Omental fat pad (tissue), 4 donors: ENCODE data around the gene ZNF22. TPM values are rescaled to one million over a fixed set of nuclear protein-coding genes. Genes with fewer than 3 reads are reported as not detected.

Source experiments
- ATAC-seq: fragments of 150-250 bp; one replicate; pipeline ENCODE4 v1.9.1; 2016; ENCODE audit warnings: mild to moderate bottlenecking, moderate library complexity; ENCODE audit not compliant: low FRiP score
- DNase-seq: peaks from one replicate; pipeline ENCODE4 v3.0.0-alpha.2; 2019; ENCODE audit warnings: low spot score
- CTCF ChIP-seq, 3 donors: fragments of 450-650 bp; IDR thresholded peaks; one replicate each; pipeline ENCODE4 v1.5.1; 2016 to 2017; ENCODE audit warnings: antibody characterized with exemption in 3 of 3, mild to moderate bottlenecking in 3 of 3, moderate library complexity in 2 of 3
- total RNA-seq, 4 donors: library from RNA; depleted of rRNA; stranded (reverse); fragments of >200 nt; gene quantifications; one replicate each; pipeline ENCODE4 v1.1.0, GENCODE V29; 2016

The ZNF22 gene
- total RNA-seq, 4 donors from 2014 or later, result 25.9 to 51.7 (median 37.7) TPM

DNA sequence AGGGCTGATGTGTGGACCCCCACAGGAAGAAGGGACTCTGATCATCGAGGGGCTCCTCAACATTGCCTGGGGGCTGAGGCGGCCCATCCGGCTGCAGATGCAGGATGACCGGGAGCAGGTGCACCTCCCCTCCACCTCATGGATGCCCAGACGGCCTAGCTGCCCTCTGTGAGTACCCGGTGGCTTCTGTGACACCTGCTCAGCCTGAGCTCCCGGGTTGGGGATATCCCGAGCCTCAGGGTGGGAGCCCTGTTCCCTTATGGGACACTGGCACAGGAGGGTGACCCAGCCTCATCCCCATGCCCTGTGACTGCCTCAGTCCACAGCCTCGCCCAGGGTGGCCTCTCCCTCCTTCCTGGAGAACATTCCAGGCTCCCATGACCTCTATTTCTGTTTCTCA lies 18.2 kb upstream of the ZNF22 start:
- TF ChIP-seq CTCF (IDR thresholded peaks at IDR 0.05), result no peak
- no peak for DNase-seq
- ATAC-seq, result no peak

DNA sequence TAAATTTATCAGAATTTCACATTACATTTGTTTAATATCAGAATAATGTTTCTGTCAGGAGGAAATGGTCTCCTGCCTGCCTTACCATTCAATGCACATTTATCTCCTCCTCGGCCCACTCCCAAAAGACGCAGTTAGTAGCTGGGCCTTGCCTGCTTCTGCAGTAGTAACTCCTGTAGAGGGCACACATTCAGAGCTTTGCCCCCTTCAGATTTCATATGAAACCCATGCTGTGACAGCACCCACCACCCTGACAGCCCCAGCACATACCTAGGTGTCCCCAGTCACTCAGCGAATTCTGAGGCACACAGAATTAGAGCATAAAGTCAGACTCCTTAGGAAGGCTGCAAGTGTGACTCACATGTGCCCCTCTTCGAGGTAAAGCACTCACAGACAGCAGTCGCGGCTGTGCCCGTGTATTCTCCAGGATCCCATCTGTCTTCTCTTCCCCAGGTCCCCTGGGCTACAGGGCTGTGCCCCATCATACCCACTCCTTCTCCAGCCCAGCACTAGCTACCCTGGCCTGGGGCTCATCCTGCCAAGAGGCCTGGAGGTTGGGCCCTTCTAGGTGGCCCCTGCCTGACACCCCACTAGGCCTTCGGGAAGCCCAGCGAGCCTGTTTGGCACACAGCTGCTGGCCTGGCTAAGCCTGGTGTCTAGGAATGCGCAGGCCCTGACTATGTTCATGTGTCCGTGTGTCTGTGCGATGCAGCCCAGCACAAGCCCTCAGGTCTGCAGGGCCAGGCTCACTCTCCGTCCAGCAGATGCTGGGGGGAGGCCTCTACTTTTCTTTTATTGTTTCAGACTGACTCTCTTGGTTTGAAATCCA lies 17.4 kb upstream of the ZNF22 start:
- no peak for TF ChIP-seq CTCF (IDR thresholded peaks at IDR 0.05)
- ATAC-seq, result no peak
- DNase-seq, result no peak

GRCh38 chr10:44983895-44984278 lies 16.8 kb upstream of the ZNF22 start:
- no peak for TF ChIP-seq CTCF (IDR thresholded peaks at IDR 0.05)
- no peak for DNase-seq
- no peak for ATAC-seq

GRCh38 chr10:44984671-44985101 lies 16.0 kb upstream of the ZNF22 start:
- TF ChIP-seq CTCF (IDR thresholded peaks at IDR 0.05), result no peak
- DNase-seq, result peak; percentile 6
- no peak for ATAC-seq

DNA sequence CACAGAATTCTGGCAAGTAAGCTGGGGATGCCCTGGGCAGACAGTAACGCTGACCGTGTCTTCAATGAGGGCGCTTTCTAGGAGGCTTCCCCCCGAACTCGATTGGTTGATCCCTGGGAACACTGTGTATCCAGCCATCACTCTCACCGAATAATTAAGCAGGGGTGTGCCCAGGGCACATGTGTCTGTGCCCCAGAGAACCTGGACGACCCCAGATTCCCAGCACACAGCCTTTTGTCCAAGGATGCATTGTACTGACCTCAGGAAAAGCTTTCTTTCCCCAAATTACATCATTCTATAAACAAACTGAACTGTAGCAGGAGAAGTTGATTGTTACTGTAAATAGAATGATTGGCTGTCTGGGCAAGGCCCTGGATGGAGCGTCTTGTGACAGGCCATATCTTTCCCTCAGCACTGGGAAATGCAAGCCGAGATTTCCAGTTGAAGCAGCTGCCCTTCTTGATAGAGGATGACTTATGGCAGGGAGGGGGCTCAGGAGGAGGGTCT lies 15.5 kb upstream of the ZNF22 start:
- TF ChIP-seq CTCF (IDR thresholded peaks at IDR 0.05), result no peak
- peak; percentile 8 for DNase-seq
- no peak for ATAC-seq

- no peak for TF ChIP-seq CTCF (IDR thresholded peaks at IDR 0.05)
- DNase-seq (peak; percentile 4), ATAC-seq (no peak)
Measured at GRCh38 chr10:44986179-44986578, 14.5 kb upstream of the ZNF22 start.

- ATAC-seq (no peak), DNase-seq (no peak)
- TF ChIP-seq CTCF (IDR thresholded peaks at IDR 0.05), result no peak
Measured at GRCh38 chr10:44986670-44987069, 14.1 kb upstream of the ZNF22 start.
